Mesenchymal stem cell (in vitro differentiated cells and primary cell): Measurements from ENCODE around the gene FLRT1.

Source experiments
- DNase-seq: peaks from one replicate; pipeline ENCODE4 v3.0.0-alpha.2; 2013
- H2AFZ ChIP-seq: one replicate; pipeline ENCODE4 v1.6.1; 2013; ENCODE audit warnings: low read depth, mild to moderate bottlenecking, control low read depth, inconsistent platforms, low read length, moderate library complexity
- H2AK5ac ChIP-seq: 2 replicates; pipeline ENCODE4 v1.6.1; 2013; ENCODE audit warnings: low read length, moderate library complexity, mild to moderate bottlenecking, inconsistent platforms; ENCODE audit not compliant: severe bottlenecking
- H2BK120ac ChIP-seq: one replicate; pipeline ENCODE4 v1.6.1; 2013; ENCODE audit warnings: low read depth, mild to moderate bottlenecking, inconsistent platforms, low read length, moderate library complexity
- H2BK12ac ChIP-seq, 2 experiments: one replicate each; pipeline ENCODE4 v1.6.1; 2013; ENCODE audit warnings: inconsistent platforms in 2 of 2, low read length in 2 of 2, mild to moderate bottlenecking in 2 of 2, moderate library complexity in 2 of 2, control low read depth in 1 of 2
- H2BK15ac ChIP-seq: one replicate; pipeline ENCODE4 v1.6.1; 2013; ENCODE audit warnings: mild to moderate bottlenecking, low read depth, inconsistent platforms; ENCODE audit not compliant: poor library complexity, severe bottlenecking
- H2BK5ac ChIP-seq: 2 replicates; pipeline ENCODE4 v1.6.1; 2013; ENCODE audit warnings: low read depth, mild to moderate bottlenecking, low read length, control low read depth, inconsistent platforms; ENCODE audit not compliant: poor library complexity, severe bottlenecking
- H3K14ac ChIP-seq, 2 experiments: one replicate each; pipeline ENCODE4 v1.6.1; 2013; ENCODE audit warnings: inconsistent platforms in 2 of 2, low read length in 2 of 2, control low read depth in 1 of 2, mild to moderate bottlenecking in 1 of 2, moderate library complexity in 1 of 2
- H3K18ac ChIP-seq, 2 experiments: one replicate each; pipeline ENCODE4 v1.6.1; 2013; ENCODE audit warnings: inconsistent platforms in 2 of 2, low read length in 2 of 2, control low read depth in 1 of 2, low read depth in 1 of 2, mild to moderate bottlenecking in 1 of 2
- H3K23ac ChIP-seq, 2 experiments: one replicate each; pipeline ENCODE4 v1.6.1; 2013; ENCODE audit warnings: inconsistent platforms in 2 of 2, low read length in 2 of 2, mild to moderate bottlenecking in 2 of 2, moderate library complexity in 2 of 2, control low read depth in 1 of 2
- H3K27ac ChIP-seq: 2 replicates; pipeline ENCODE4 v1.5.1; 2013; ENCODE audit warnings: mild to moderate bottlenecking, moderate library complexity, low read length, control low read depth, inconsistent platforms; ENCODE audit not compliant: poor library complexity, severe bottlenecking
- H3K27me3 ChIP-seq, 2 experiments: 2 replicates each; pipeline versions ENCODE4 v1.6.1 to v1.7.0; 2013; ENCODE audit warnings: low read length in 2 of 2, mild to moderate bottlenecking in 2 of 2, moderate library complexity in 2 of 2, control low read depth in 1 of 2, inconsistent platforms in 1 of 2; ENCODE audit not compliant: control insufficient read depth in 1 of 2, insufficient read depth in 1 of 2
- H3K36me3 ChIP-seq, 2 experiments: 2 replicates each; pipeline versions ENCODE4 v1.6.1 to v1.7.0; 2013; ENCODE audit warnings: low read length in 2 of 2, control low read depth in 1 of 2, inconsistent platforms in 1 of 2, low read depth in 1 of 2, mild to moderate bottlenecking in 1 of 2; ENCODE audit not compliant: insufficient read depth in 2 of 2, control insufficient read depth in 1 of 2
- H3K4ac ChIP-seq, 2 experiments: one replicate each; pipeline ENCODE4 v1.6.1; 2013; ENCODE audit warnings: inconsistent platforms in 2 of 2, low read length in 2 of 2, mild to moderate bottlenecking in 2 of 2, moderate library complexity in 2 of 2, control low read depth in 1 of 2, low read depth in 1 of 2
- H3K4me1 ChIP-seq: 2 replicates; pipeline ENCODE4 v1.6.1; 2013; ENCODE audit warnings: low read depth, low read length, control low read depth; ENCODE audit not compliant: control insufficient read depth, insufficient read depth
- H3K4me2 ChIP-seq: 2 replicates; pipeline ENCODE4 v1.6.1; 2013; ENCODE audit warnings: low read length, mild to moderate bottlenecking, inconsistent platforms; ENCODE audit not compliant: poor library complexity, severe bottlenecking
- H3K4me3 ChIP-seq, 2 experiments: 2 replicates each; pipeline versions ENCODE4 v1.5.1 to v1.7.0; 2013; ENCODE audit warnings: low read length in 2 of 2, mild to moderate bottlenecking in 2 of 2, control low read depth in 1 of 2, low read depth in 1 of 2; ENCODE audit not compliant: insufficient read depth in 1 of 2
- H3K79me1 ChIP-seq: replicated peaks from 2 replicates; pipeline ENCODE4 v1.6.1; 2013; ENCODE audit warnings: mild to moderate bottlenecking, control low read depth, low read length, inconsistent platforms; ENCODE audit not compliant: poor library complexity, severe bottlenecking
- H3K9ac ChIP-seq: 2 replicates; pipeline ENCODE4 v1.7.0; 2013; ENCODE audit warnings: mild to moderate bottlenecking, low read length, moderate library complexity
- H3K9me3 ChIP-seq: 2 replicates; pipeline ENCODE4 v1.7.0; 2013; ENCODE audit warnings: mild to moderate bottlenecking, low read length; ENCODE audit not compliant: control insufficient read depth
- H4K8ac ChIP-seq: one replicate; pipeline ENCODE4 v1.6.1; 2013; ENCODE audit warnings: inconsistent platforms, mild to moderate bottlenecking, low read length, moderate library complexity
- H4K91ac ChIP-seq: one replicate; pipeline ENCODE4 v1.6.1; 2013; ENCODE audit warnings: mild to moderate bottlenecking, low read length, inconsistent platforms
- WGBS: methylation state at CpG from one replicate; pipeline ENCODE4 v1.1.7; 2013; ENCODE audit warnings: mixed read lengths; 5-methylcytosine and 5-hydroxymethylcytosine counted together

Gene FLRT1

DNA sequence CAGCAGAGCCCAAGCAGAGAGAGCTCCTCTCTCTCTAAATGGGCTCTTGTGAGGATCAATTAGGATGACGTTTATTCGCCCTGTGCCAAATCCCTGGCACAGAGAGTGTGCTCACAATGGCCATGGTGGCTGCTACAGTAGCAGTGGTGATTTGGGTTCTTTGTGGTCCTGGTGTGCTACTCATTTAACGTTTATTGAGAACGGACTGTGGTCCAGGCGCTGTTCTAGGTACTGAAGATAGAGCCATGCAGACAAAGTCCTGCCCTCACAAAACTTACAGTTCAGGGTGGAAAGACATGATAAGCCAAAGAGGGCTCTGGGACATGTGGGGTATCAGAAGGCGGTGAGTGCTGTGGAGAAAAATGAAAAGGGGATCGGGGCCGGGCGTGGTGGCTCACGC is 44.2 kb upstream of the FLRT1 start:
- H2BK120ac ChIP-seq: no peak overlapping the region
- no peak overlapping the region for H2AK5ac ChIP-seq
- 96% methylated on average over 10 of the region's 10 CpGs for WGBS
- H3K9me3 ChIP-seq: no peaks in the 10 kb centered on the region
- DNase-seq: no peak
- no peak overlapping the region for H3K4me2 ChIP-seq
- H2BK15ac ChIP-seq: no peak overlapping the region
- no peak overlapping the region for H3K9ac ChIP-seq
- no peaks in the 10 kb centered on the region for H3K27me3 ChIP-seq
- H3K36me3 ChIP-seq: peaks cover 66 to 80% of the 10 kb centered on the region in 2 experiments
- H3K79me1 ChIP-seq: peaks cover 53% of the 10 kb centered on the region
- H2BK12ac ChIP-seq: no peak overlapping the region
- no peak overlapping the region for H3K23ac ChIP-seq
- H3K18ac ChIP-seq: no peak overlapping the region
- no peak overlapping the region for H3K27ac ChIP-seq
- H3K4me1 ChIP-seq: peaks cover 20% of the 10 kb centered on the region
- H2BK5ac ChIP-seq: no peak overlapping the region
- no peak overlapping the region for H3K4ac ChIP-seq
- H4K8ac ChIP-seq: no peak overlapping the region
- H3K4me3 ChIP-seq: no peak overlapping the region
- no peak overlapping the region for H3K14ac ChIP-seq
- H4K91ac ChIP-seq: no peak overlapping the region
- no peak overlapping the region for H2AFZ ChIP-seq

- Histone ChIP-seq H3K36me3 (peaks cover 80 to 94% of the 10 kb centered on the region in 2 experiments), H2BK5ac (no peak overlapping the region), H3K18ac (no peak overlapping the region), H3K27ac (no peak overlapping the region), H3K4me2 (no peak overlapping the region), H4K8ac (peak overlapping the region; percentile 9), H3K9ac (no peak overlapping the region), H3K23ac (no peak overlapping the region), H2BK12ac (no peak overlapping the region), H3K27me3 (no peaks in the 10 kb centered on the region), H2AFZ (no peak overlapping the region), H2AK5ac (no peak overlapping the region), H2BK120ac (no peak overlapping the region), H3K4me1 (peaks cover 16% of the 10 kb centered on the region), H4K91ac (no peak overlapping the region), H3K4me3 (no peak overlapping the region), H3K79me1 (peaks cover 52% of the 10 kb centered on the region), H3K4ac (no peak overlapping the region), H3K14ac (no peak overlapping the region), H3K9me3 (no peaks in the 10 kb centered on the region), H2BK15ac (no peak overlapping the region)
- DNase-seq: no peak
- WGBS: 89% methylated on average over 5 of the region's 5 CpGs
These were observed 42.6 kb upstream of the FLRT1 start for GRCh38 chr11:63993100-63993499.

- Histone ChIP-seq H3K9ac (no peak overlapping the region), H3K4me3 (no peak overlapping the region), H3K14ac (no peak overlapping the region), H3K36me3 (peaks cover 74 to 94% of the 10 kb centered on the region in 2 experiments), H3K4me1 (peaks cover 16% of the 10 kb centered on the region), H3K23ac (no peak overlapping the region), H3K4me2 (no peak overlapping the region), H2AK5ac (no peak overlapping the region), H2AFZ (no peak overlapping the region), H3K79me1 (peaks cover 46% of the 10 kb centered on the region), H2BK120ac (no peak overlapping the region), H3K27me3 (no peaks in the 10 kb centered on the region), H4K8ac (no peak overlapping the region), H3K27ac (no peak overlapping the region), H3K4ac (no peak overlapping the region), H2BK15ac (no peak overlapping the region), H4K91ac (no peak overlapping the region), H3K9me3 (no peaks in the 10 kb centered on the region), H3K18ac (no peak overlapping the region), H2BK12ac (no peak overlapping the region), H2BK5ac (no peak overlapping the region)
- no peak for DNase-seq
- 94% methylated on average over 6 of the region's 6 CpGs for WGBS
These were observed 41.7 kb upstream of the FLRT1 start for GRCh38 chr11:63993993-63994392.

- 96% methylated on average over 18 of the region's 18 CpGs for WGBS
These were observed 39.2 kb upstream of the FLRT1 start for GRCh38 chr11:63996512-63996911.

More at GRCh38 chr11:63996512-63996911, 39.2 kb upstream of the FLRT1 start:
- Histone ChIP-seq H3K4ac (no peak overlapping the region), H3K14ac (no peak overlapping the region), H3K4me2 (no peak overlapping the region), H4K91ac (no peak overlapping the region), H3K23ac (no peak overlapping the region), H3K9me3 (no peaks in the 10 kb centered on the region), H2BK15ac (no peak overlapping the region), H3K79me1 (peaks cover 31% of the 10 kb centered on the region), H4K8ac (no peak overlapping the region), H3K27me3 (peaks cover 0 to 8% of the 10 kb centered on the region in 2 experiments), H2BK12ac (no peak overlapping the region), H3K4me3 (no peak overlapping the region), H2BK120ac (no peak overlapping the region), H3K36me3 (peaks cover 52 to 77% of the 10 kb centered on the region in 2 experiments), H3K4me1 (peaks cover 40% of the 10 kb centered on the region), H2AK5ac (no peak overlapping the region), H2AFZ (no peak overlapping the region), H3K9ac (no peak overlapping the region), H2BK5ac (no peak overlapping the region), H3K18ac (no peak overlapping the region), H3K27ac (no peak overlapping the region)
- DNase-seq: no peak
